Measurements from ENCODE around the gene NPB. TPM values are rescaled to one million over a fixed set of nuclear protein-coding genes. Genes with fewer than 3 reads are reported as not detected.

Gene NPB
- polyA plus RNA-seq, 1 donor, result 0.39 TPM

DNA sequence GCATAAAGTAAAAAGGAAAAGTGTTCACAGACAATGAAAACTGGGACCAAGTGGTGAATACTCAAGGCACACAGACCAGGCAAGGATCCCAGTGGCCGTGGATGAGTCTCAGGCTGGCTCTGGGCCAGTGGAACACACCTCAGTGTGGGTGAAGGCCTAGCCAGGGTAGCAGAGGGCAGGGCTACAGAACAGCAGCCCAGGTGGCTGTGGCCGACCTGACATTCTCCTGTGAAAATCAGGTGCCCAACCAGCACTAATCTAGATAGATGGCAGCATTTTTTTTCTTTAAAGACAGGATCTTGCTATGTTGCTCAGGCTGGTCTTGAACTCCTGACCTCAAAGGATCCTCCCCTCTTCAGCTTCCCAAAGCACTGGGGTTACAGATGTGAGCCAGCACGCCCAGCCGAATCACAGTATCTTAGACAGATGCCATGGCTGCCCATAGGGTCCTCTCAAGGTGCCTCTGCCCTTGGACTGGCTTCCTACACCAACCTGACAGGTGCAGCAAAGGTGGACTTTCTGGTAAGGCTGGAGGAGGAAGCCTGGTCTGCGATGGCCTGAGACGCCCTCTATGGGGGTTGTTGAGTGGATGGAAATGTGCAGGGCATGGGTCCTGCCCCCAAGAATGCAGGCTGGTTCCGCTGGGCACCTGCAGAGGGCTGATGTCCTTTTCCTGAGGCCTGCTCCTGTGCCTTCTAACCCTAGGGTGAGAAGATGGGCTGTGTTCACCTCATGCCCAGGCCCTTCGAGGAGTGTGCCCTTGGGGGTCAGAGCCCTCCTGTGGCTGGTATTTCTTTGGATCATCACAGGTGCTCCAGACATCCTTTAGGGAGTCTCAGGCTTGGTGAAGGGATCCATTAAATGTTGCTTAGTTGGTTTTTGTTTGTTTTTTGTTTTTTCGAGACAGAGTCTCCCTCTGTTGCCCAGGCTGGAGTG is 37.9 kb upstream of the NPB start:
- peaks cover 46% of the 10 kb centered on the region for H3K36me3 ChIP-seq (ENCODE audit: control insufficient read depth, insufficient read depth, low read length)
- H3K4me1 ChIP-seq (ENCODE audit: control insufficient read depth, insufficient read depth, low read length), result peaks cover 66% of the 10 kb centered on the region
- no peak for DNase-seq
- H3K27me3 ChIP-seq (ENCODE audit: control insufficient read depth, insufficient read depth, low read length), result no peaks in the 10 kb centered on the region
- WGBS (ENCODE audit: insufficient coverage, low lambda C conversion rate), result no CpG with 5 or more reads among the region's 9 CpGs
- no peak overlapping the region for H3K4me3 ChIP-seq (ENCODE audit: low read length)
- no peak overlapping the region for H3K27ac ChIP-seq (ENCODE audit: low read length)
- peaks cover 9% of the 10 kb centered on the region for H3K9me3 ChIP-seq (ENCODE audit: control insufficient read depth, low read depth, low read length)

DNA sequence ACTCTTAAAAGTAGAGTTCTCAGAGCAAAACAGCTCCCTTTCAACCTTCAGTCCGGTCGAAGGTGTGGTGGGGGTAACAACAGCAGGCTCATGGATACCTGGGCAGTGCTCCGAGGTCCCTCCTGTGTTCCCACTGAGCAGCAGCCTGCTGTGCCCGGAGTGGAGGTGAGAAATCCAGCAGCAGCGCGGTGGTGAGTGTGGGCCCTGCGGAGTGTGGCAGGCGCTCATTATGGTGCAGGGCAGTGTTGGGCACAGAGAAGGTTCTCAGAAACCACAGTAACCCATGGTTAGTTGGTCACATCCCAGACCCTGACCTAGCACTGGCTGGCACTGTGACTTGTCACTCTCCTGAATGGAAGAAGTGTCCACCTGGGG is 36.7 kb upstream of the NPB start:
- no peak overlapping the region for H3K4me3 ChIP-seq (ENCODE audit: low read length)
- peak overlapping the region; percentile 83 for H3K27ac ChIP-seq (ENCODE audit: low read length)
- no peak for DNase-seq
- no peaks in the 10 kb centered on the region for H3K27me3 ChIP-seq (ENCODE audit: control insufficient read depth, insufficient read depth, low read length)
- no CpG with 5 or more reads among the region's 8 CpGs for WGBS (ENCODE audit: insufficient coverage, low lambda C conversion rate)
- H3K9me3 ChIP-seq (ENCODE audit: control insufficient read depth, low read depth, low read length), result peaks cover 6% of the 10 kb centered on the region
- H3K36me3 ChIP-seq (ENCODE audit: control insufficient read depth, insufficient read depth, low read length), result peaks cover 53% of the 10 kb centered on the region
- peaks cover 76% of the 10 kb centered on the region for H3K4me1 ChIP-seq (ENCODE audit: control insufficient read depth, insufficient read depth, low read length)

DNA sequence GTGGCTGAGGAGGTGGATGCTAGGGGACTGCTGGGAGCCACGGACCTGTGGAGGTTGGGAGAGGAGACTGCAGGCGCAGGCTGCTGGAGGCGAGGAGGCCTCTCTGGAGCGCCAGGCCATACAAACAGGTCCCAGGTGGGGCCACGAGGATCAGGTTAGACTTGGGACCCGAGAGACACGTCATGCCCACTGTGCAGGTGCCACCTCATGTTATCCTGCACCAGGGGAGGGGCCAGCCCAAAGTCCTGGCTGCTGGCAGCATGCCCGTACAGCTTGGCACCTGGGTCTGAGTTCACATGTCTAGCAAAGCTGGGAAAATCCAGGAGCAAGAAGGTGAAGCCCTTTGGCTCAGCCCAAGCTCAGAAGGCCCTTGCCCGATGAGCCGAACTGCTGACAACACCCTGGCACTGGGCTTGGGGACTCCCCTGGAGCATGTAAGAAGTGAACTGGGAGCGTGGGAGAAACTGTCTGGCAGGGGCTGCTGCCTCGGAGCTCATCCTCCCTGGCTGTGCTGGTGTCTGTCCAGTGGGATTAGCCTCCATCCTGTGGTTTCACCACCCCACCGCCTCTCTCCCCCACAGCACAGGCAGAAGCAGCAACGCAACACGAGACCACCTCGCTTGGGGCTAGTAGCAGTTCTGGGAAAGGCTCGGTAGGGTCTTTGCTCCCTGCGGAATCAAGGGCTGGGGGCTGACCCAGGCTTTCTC is 36.2 kb upstream of the NPB start:
- DNase-seq, result peak; percentile 94 to 95
- Histone ChIP-seq H3K4me3 (ENCODE audit: low read length) (no peak overlapping the region), H3K9me3 (ENCODE audit: control insufficient read depth, low read depth, low read length) (peaks cover 6% of the 10 kb centered on the region), H3K36me3 (ENCODE audit: control insufficient read depth, insufficient read depth, low read length) (peaks cover 53% of the 10 kb centered on the region), H3K4me1 (ENCODE audit: control insufficient read depth, insufficient read depth, low read length) (peaks cover 76% of the 10 kb centered on the region), H3K27me3 (ENCODE audit: control insufficient read depth, insufficient read depth, low read length) (no peaks in the 10 kb centered on the region), H3K27ac (ENCODE audit: low read length) (peak overlapping the region; percentile 83)
- no CpG with 5 or more reads among the region's 18 CpGs for WGBS (ENCODE audit: insufficient coverage, low lambda C conversion rate)

DNA sequence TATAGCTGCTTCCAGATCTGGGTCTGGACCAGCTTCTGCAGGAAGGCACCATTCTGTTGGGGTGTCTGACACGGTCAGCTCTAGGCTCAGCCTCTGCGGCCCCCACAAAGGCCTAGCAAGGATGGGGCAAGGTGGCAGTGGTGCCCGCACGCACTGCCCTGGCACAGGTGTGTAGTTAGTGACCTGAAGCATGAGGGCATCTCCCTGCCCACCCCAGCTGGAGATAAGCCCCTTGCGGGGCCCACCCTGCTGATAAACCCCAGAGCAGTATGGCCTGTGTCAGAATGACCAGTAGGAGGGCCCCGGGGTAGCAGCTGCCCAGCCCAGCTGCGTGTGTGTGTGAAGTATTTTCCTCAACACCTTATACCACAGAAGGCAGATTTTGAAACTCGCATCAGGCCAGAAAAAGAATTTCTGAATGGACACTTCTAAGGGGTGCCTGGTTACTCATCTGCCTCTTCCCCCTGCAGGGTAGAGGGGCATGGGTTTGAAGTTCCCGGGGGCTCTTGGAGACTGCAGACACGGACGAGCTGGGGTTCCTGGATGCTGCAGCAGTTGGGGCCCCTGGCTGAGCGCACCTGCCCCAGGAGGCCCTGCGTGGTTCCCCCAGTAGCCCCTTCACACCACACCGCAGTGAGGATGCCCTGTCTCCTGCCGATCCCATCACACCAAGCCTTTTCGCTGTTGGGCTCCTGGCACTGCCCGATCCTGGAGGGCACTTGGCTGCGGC is 35.4 kb upstream of the NPB start:
- peaks cover 8% of the 10 kb centered on the region for H3K9me3 ChIP-seq (ENCODE audit: control insufficient read depth, low read depth, low read length)
- H3K36me3 ChIP-seq (ENCODE audit: control insufficient read depth, insufficient read depth, low read length), result peaks cover 53% of the 10 kb centered on the region
- H3K27ac ChIP-seq (ENCODE audit: low read length), result peak overlapping the region; percentile 80
- no CpG with 5 or more reads among the region's 18 CpGs for WGBS (ENCODE audit: insufficient coverage, low lambda C conversion rate)
- H3K27me3 ChIP-seq (ENCODE audit: control insufficient read depth, insufficient read depth, low read length), result no peaks in the 10 kb centered on the region
- no peak overlapping the region for H3K4me3 ChIP-seq (ENCODE audit: low read length)
- DNase-seq, result no peak
- H3K4me1 ChIP-seq (ENCODE audit: control insufficient read depth, insufficient read depth, low read length), result peaks cover 75% of the 10 kb centered on the region

DNA sequence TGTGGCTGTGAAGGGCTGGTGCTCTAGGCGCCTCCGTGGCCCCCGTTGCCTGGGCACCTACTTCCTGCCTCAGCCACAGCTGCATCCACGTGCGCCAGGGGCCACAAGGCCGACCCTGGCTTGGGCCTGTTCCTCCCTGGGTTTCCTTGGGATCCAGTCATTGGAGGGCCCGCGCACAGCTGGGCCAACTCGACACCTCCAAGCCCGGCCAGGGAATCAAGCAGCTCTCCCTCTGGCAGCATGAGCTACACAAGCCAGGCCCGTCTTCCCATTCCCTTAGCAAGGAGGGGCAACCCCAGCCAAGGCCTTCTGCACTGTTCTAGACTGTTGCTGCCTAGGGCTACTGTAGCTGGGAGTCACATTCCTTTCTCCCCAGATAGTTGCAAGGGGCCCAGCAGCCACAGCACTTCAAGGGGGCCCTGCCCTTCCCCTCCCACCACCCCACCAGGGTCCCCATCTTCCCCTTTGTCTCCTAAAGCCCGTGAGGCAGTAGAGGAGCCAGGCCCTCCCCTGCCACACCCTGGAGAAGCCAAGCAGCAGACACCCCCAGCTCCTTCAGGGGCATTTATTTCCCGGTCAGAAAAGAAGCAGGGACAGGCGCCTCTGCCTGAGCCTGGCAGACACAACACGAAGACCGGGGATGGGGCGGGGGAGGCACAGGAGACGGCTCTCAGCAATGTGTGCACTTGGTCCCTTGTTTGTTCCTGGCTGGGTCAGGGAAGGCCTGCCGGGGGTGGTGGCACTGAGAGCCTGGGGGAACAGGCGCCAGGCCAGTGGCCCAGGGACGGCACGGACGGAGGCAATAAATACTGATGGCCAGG is 34.7 kb upstream of the NPB start:
- Histone ChIP-seq H3K4me3 (ENCODE audit: low read length) (no peak overlapping the region), H3K9me3 (ENCODE audit: control insufficient read depth, low read depth, low read length) (peaks cover 13% of the 10 kb centered on the region), H3K27ac (ENCODE audit: low read length) (peak overlapping the region; percentile 80), H3K27me3 (ENCODE audit: control insufficient read depth, insufficient read depth, low read length) (no peaks in the 10 kb centered on the region), H3K4me1 (ENCODE audit: control insufficient read depth, insufficient read depth, low read length) (peaks cover 75% of the 10 kb centered on the region), H3K36me3 (ENCODE audit: control insufficient read depth, insufficient read depth, low read length) (peaks cover 53% of the 10 kb centered on the region)
- peak in 1 of 2 donors; percentile 62 for DNase-seq
- no CpG with 5 or more reads among the region's 23 CpGs for WGBS (ENCODE audit: insufficient coverage, low lambda C conversion rate)

DNA sequence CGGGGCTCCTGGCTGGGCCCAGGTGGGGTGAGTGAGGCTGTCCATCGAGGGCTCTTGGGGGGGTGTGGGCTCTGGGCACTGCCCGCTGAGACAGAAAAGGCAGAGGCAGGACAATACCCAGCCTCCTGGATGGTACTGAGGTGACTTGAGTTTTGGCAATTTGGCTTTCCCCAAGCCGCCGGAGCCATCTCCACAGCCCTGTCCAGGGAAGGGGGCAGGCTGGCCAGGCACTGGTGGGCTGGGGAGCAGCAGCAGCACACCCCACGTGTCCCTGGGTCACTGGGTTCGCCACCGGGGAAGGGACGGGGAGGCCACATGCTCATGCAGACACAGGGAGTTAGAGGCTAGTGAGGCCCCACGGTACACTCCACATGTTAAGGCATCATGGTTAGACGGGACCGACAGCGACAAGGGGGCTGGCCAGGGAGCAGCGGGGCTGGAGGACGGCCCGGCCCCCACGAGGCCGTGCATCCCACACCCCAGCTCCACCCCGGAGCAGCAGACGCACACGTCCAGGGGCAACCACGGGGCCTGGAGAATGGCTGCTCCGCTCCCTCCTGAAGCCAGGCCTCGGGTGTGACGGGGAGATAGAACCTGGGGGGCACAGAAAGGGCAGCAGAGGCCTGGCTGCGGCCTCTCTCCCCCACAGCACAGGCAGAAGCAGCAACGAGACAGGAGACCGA is 33.9 kb upstream of the NPB start:
- no CpG with 5 or more reads among the region's 28 CpGs for WGBS (ENCODE audit: insufficient coverage, low lambda C conversion rate)
- Histone ChIP-seq H3K36me3 (ENCODE audit: control insufficient read depth, insufficient read depth, low read length) (peaks cover 51% of the 10 kb centered on the region), H3K27ac (ENCODE audit: low read length) (peak overlapping the region; percentile 80), H3K9me3 (ENCODE audit: control insufficient read depth, low read depth, low read length) (peaks cover 13% of the 10 kb centered on the region), H3K4me1 (ENCODE audit: control insufficient read depth, insufficient read depth, low read length) (peaks cover 69% of the 10 kb centered on the region), H3K4me3 (ENCODE audit: low read length) (no peak overlapping the region), H3K27me3 (ENCODE audit: control insufficient read depth, insufficient read depth, low read length) (no peaks in the 10 kb centered on the region)
- DNase-seq, result peak in 1 of 2 donors; percentile 42

DNA sequence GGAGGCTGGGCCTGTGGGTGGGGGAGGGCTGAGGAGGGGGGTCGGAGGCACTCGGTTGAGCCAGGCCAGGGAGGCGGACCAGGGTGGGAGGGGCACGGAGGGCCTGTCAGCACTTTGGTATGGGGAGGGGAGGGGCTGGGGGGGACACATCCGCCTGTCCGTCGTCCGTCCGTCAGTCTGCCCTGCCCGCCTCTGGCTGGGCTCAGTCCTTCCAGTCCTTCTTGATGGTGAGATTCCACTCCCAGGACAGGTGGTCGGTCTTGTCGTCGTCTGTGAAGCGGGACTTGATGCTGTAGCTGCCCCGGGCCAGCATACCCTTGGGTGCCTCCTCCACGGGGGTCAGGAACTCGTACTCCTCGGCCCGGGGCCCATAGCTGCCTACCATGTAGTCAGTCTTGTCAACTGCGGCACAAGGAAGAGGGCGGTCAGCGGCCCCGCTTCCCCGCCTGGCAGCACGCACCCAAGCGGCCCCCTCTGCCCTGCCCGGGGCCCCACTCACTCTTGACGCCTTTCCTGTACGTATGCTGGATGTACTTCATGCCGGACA is 33.3 kb upstream of the NPB start:
- peak in 1 of 2 donors; percentile 33 for DNase-seq
- H3K36me3 ChIP-seq (ENCODE audit: control insufficient read depth, insufficient read depth, low read length), result peaks cover 48% of the 10 kb centered on the region
- H3K4me3 ChIP-seq (ENCODE audit: low read length), result no peak overlapping the region
- peaks cover 13% of the 10 kb centered on the region for H3K9me3 ChIP-seq (ENCODE audit: control insufficient read depth, low read depth, low read length)
- no CpG with 5 or more reads among the region's 30 CpGs for whole genome bisulfite sequencing (ENCODE audit: insufficient coverage, low lambda C conversion rate)
- H3K4me1 ChIP-seq (ENCODE audit: control insufficient read depth, insufficient read depth, low read length), result peaks cover 65% of the 10 kb centered on the region
- H3K27me3 ChIP-seq (ENCODE audit: control insufficient read depth, insufficient read depth, low read length), result no peaks in the 10 kb centered on the region
- peak overlapping the region; percentile 89 for H3K27ac ChIP-seq (ENCODE audit: low read length)

DNA sequence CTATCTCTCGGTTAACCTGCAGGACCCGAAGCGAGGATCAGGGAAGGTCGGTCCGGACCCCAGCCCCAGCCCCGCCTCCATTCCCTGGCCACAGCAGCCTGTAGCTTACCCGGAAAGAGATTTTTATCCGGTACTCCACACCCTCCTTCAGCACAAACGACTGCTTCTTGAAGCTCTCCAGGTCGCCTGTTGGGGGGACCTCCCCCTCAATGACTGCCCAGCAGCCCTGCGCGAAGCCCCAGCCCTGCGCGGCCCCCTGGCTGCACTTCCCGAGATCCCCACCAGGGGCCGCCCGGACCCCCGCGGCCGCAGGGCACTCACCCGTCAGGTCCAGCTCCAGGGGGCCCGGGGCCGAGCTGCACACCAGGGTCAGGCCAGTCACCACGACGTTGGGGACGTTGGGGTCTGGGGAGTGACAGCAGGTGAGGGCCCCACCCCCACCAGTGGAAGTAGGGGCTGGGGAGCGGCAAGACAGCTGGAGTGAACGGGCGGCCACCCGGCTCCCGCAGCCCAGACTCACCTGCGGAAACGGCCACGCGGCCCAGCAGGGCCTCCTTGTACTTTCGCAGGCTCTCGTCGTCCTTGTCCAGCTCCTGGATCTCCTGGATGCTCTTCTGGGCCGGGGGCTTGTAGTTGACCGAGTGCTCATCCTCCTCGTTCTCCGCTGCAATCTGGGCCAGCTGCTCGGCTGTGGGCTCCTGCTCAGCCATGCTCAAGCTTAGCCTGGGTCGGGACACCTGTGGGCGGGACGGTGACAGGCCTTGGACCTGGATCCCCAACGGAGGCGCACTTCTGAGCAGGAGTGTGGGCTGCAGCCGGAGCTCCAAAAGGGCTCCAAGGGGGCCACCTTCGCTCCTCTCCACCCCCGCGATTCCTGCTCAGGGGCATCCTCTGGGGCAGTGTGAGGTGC is 32.6 kb upstream of the NPB start:
- H3K36me3 ChIP-seq (ENCODE audit: control insufficient read depth, insufficient read depth, low read length), result peaks cover 42% of the 10 kb centered on the region

More for the DNA sequence above, 32.6 kb upstream of the NPB start:
- Histone ChIP-seq H3K9me3 (ENCODE audit: control insufficient read depth, low read depth, low read length) (peaks cover 13% of the 10 kb centered on the region), H3K27ac (ENCODE audit: low read length) (peak overlapping the region; percentile 89), H3K4me1 (ENCODE audit: control insufficient read depth, insufficient read depth, low read length) (peaks cover 59% of the 10 kb centered on the region), H3K4me3 (ENCODE audit: low read length) (peak overlapping the region; percentile 85), H3K27me3 (ENCODE audit: control insufficient read depth, insufficient read depth, low read length) (no peaks in the 10 kb centered on the region)
- WGBS (ENCODE audit: insufficient coverage, low lambda C conversion rate), result no CpG with 5 or more reads among the region's 52 CpGs
- DNase-seq, result peak in 1 of 2 donors; percentile 48
